SK-N-MC (cell line): ENCODE measurements around the gene EMP1.

Source experiments
- EZH2 ChIP-seq: fragments of 200-600 bp; sonication (generic); IDR thresholded peaks from one replicate; pipeline ENCODE4 v1.6.1; 2017; ENCODE audit warnings: antibody characterized with exemption
- POLR2AphosphoS5 ChIP-seq: IDR thresholded peaks from 2 replicates; pipeline ENCODE4 v1.6.1; 2012; ENCODE audit warnings: mild to moderate bottlenecking, low read depth, low read length, borderline replicate concordance

DNA sequence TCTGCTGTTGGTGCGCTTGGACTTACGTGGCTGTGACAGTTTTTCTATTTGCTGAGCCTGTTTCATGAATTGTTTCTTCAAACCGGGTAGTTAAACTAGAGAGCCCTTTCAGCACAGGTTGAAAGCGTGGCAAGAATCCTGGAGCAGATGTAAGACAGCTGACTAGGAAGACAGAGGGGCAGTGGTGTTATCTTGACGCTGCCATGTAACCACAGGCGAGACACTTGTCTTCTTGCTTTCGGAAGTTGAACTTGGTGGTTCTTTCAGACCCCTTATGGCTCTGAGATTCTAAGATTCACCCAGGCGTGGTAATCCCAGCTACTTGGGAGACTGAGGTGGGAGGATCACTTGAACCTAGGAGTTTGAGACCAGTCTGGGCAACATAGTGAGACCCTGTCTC is 4.3 kb downstream of the EMP1 start:
- no peak for TF ChIP-seq EZH2
- no peak for TF ChIP-seq POLR2AphosphoS5
